NCI-H460 (cell line): Measurements from ENCODE around the gene PLEKHA5. TPM values are rescaled to one million over a fixed set of nuclear protein-coding genes. Genes with fewer than 3 reads are reported as not detected.
"Not testable (repeated sequence)": the region's sequence is repeated elsewhere in the genome, so short reads cannot be mapped to it uniquely, and the experiment has no call there.

ENCODE experiments used
- DNase-seq: peaks from one replicate; pipeline ENCODE4 v3.0.0-alpha.2; 2016; ENCODE audit warnings: low read depth; ENCODE audit errors: extremely low read depth
- total RNA-seq: library from RNA; depleted of rRNA; stranded (reverse); fragments of >200 nt; shearing (Covaris generic); gene quantifications from 2 replicates; pipeline ENCODE4 v1.2.3, GENCODE V29; 2014

Gene PLEKHA5
- total RNA-seq, 1 experiment from 2014 or later = 53.9 TPM

- no peak for DNase-seq
These were observed 181.6 kb downstream of the PLEKHA5 start for GRCh38 chr12:19311165-19311564.

GRCh38 chr12:19312637-19313036 lies 183.1 kb downstream of the PLEKHA5 start:
- DNase-seq = no peak

- no peak for DNase-seq
These were observed 186.9 kb downstream of the PLEKHA5 start for GRCh38 chr12:19316425-19316824.

- DNase-seq = no peak
These were observed 192.8 kb downstream of the PLEKHA5 start for GRCh38 chr12:19322376-19322775.

GRCh38 chr12:19323805-19324204 lies 194.3 kb downstream of the PLEKHA5 start:
- no peak for DNase-seq

GRCh38 chr12:19326102-19326501 lies 196.6 kb downstream of the PLEKHA5 start:
- no peak for DNase-seq

GRCh38 chr12:19332196-19332595 lies 202.7 kb downstream of the PLEKHA5 start:
- no peak for DNase-seq

- DNase-seq = no peak
These were observed 208.9 kb downstream of the PLEKHA5 start for GRCh38 chr12:19338405-19338804.

- DNase-seq = not testable (repeated sequence)
These were observed 221.3 kb downstream of the PLEKHA5 start for GRCh38 chr12:19350850-19351249.

- no peak for DNase-seq
These were observed 221.8 kb downstream of the PLEKHA5 start for GRCh38 chr12:19351346-19351745.

GRCh38 chr12:19369691-19370148 lies 240.2 kb downstream of the PLEKHA5 start:
- no peak for DNase-seq

- no peak for DNase-seq
These were observed 244.1 kb downstream of the PLEKHA5 start for GRCh38 chr12:19373586-19373985.

- no peak for DNase-seq
These were observed 246.4 kb downstream of the PLEKHA5 start for GRCh38 chr12:19375888-19376287.

- no peak for DNase-seq
These were observed 247.2 kb downstream of the PLEKHA5 start for GRCh38 chr12:19376691-19377090.

- DNase-seq = no peak
These were observed 252.6 kb downstream of the PLEKHA5 start for GRCh38 chr12:19382111-19382526.

- DNase-seq = no peak
These were observed 253.0 kb downstream of the PLEKHA5 start for GRCh38 chr12:19382563-19382962.

GRCh38 chr12:19387161-19387560 lies 257.6 kb downstream of the PLEKHA5 start:
- DNase-seq = no peak

- DNase-seq = no peak
These were observed 258.6 kb downstream of the PLEKHA5 start for GRCh38 chr12:19388131-19388549.

GRCh38 chr12:19390051-19390598 lies 260.6 kb downstream of the PLEKHA5 start:
- no peak for DNase-seq

GRCh38 chr12:19392644-19393043 lies 263.1 kb downstream of the PLEKHA5 start:
- not testable (repeated sequence) for DNase-seq

GRCh38 chr12:19394385-19394784 lies 264.9 kb downstream of the PLEKHA5 start:
- no peak for DNase-seq

- no peak for DNase-seq
These were observed 268.0 kb downstream of the PLEKHA5 start for GRCh38 chr12:19397534-19397933.
